GM12865 (cell line): ENCODE results near the gene ACOXL.
A peak's percentile ranks its signal among the peaks of the same experiment; 100 is the strongest.

Experiments
- DNase-seq: peaks from one replicate; pipeline ENCODE4 v3.0.0; 2010; ENCODE audit warnings: low read depth
- H3K4me3 ChIP-seq: 2 replicates; pipeline ENCODE4 v1.5.1; 2011; ENCODE audit warnings: mild to moderate bottlenecking, low read depth, low read length, control low read depth
- TF ChIP-seq, protein P1 (sequence below): IDR thresholded peaks from 2 replicates; pipeline ENCODE4 v1.5.1; 2011; ENCODE audit warnings: low read length, control low read depth, low read depth, inconsistent platforms; ENCODE audit not compliant: insufficient read depth; ENCODE audit errors: missing control alignments

ACOXL gene

GRCh38 chr2:110990440-110990839, 258.1 kb downstream of the ACOXL start:
- no peak overlapping the region for H3K4me3 ChIP-seq
- TF ChIP-seq, protein P1, sequence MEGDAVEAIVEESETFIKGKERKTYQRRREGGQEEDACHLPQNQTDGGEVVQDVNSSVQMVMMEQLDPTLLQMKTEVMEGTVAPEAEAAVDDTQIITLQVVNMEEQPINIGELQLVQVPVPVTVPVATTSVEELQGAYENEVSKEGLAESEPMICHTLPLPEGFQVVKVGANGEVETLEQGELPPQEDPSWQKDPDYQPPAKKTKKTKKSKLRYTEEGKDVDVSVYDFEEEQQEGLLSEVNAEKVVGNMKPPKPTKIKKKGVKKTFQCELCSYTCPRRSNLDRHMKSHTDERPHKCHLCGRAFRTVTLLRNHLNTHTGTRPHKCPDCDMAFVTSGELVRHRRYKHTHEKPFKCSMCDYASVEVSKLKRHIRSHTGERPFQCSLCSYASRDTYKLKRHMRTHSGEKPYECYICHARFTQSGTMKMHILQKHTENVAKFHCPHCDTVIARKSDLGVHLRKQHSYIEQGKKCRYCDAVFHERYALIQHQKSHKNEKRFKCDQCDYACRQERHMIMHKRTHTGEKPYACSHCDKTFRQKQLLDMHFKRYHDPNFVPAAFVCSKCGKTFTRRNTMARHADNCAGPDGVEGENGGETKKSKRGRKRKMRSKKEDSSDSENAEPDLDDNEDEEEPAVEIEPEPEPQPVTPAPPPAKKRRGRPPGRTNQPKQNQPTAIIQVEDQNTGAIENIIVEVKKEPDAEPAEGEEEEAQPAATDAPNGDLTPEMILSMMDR: no peak
- no peak for DNase-seq

DNA sequence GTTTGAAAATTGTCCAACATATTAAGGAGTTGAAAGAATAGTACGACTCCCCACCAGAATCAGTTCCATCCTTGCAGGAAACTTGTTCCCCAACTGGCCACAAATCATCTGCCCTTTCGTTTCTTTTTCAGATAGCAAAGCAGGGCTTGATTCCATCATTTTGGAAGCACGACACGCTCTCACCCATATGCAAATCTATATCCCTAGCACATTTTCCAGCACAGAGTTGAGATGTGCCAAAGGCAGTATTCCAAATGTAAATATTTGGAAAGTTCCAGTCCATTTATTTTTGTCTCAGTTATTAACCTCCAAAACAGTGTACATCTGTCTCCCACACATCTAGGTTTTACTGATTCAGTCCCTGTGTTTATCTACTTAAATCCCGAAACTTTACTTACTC, 259.5 kb downstream of the ACOXL start:
- DNase-seq: no peak
- TF ChIP-seq, protein P1: no peak
- H3K4me3 ChIP-seq: no peak overlapping the region

DNA sequence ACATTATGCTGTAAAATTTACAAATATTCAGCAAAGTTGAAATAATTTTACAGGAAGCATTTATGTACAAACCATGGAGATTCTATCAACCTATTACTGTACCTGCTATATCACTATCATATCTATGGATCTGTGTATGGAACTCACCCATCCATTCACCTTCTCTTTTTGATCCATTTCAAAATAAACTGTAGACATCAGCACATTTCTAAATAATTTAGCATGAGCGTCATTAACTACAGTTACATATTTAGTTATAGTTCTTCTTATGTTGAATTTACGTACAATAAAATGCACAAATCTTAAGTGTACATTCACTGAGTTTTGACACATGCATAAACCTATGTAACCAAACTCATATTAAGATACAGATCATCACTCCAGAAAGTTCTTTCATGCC, 260.5 kb downstream of the ACOXL start:
- TF ChIP-seq, protein P1: no peak
- no peak for DNase-seq
- H3K4me3 ChIP-seq: no peak overlapping the region

- H3K4me3 ChIP-seq: no peak overlapping the region
- DNase-seq: peak; percentile 15
- TF ChIP-seq, protein P1: no peak
Measured at GRCh38 chr2:110993557-110994231, 261.3 kb downstream of the ACOXL start.

DNA sequence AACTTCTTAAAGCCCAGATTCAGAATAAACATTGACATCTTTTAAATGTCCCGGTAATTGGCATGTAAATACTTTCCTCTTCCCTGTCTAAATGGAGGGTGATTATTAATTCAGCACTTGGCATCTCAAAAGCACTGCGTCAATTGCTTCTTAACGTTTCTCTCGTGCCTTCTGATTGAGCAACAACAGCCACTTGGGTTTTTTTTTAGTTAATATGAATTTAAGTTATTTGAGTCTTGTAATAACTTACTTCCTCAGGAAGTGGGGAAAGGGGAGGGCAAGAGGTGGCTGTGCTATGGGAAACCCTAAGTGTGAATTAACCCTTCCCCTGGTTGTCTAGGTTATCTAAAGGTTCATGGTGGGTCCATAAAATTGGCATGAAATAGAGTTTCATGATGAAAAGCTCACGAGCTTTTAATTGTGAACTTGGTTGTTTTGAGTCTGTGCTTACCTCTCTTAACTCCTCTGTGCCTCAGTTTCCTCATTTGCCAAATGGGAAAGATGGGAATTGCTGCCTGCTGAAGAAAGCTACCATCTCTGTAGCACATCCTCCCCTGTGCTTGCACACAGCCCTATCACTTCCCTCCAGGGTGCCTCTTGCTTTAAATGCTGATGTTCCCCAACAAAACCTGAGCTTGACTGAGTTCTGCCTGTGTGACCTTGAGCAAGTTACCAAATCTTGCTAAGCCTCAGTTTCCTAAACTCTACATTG, 262.0 kb downstream of the ACOXL start:
- DNase-seq: no peak
- H3K4me3 ChIP-seq: no peak overlapping the region
- TF ChIP-seq, protein P1: no peak

- H3K4me3 ChIP-seq: no peak overlapping the region
- TF ChIP-seq, protein P1: no peak
- DNase-seq: no peak
Measured at GRCh38 chr2:110995911-110996310, 263.5 kb downstream of the ACOXL start.
